ENCODE measurements around the gene ETNK2. TPM values are rescaled to one million over a fixed set of nuclear protein-coding genes. Genes with fewer than 3 reads are reported as not detected.

Gene ETNK2
- total RNA-seq, 2 donors from 2014 or later = 25.3 to 84.5 TPM

DNA sequence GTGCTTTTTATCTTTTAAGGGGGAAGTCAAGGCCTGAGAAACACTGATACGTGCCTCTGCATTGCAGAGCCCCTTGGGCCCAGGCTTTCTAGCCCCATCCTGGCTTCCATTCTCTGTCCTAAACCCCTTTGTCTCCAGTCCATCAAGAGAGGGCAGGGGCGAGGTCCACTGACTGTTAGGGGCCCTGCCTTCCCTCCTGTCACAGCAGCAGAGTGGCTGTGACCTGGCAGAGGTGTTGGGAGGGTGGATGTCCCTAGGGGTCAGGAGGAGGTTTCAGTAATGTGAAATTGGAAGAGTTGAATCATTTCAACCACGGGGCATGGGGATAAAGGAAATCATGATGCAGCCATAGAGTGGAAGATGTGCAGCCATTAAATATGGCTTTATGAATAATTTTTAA, 54.9 kb downstream of the ETNK2 start:
- Histone ChIP-seq H3K4me3 (no peak overlapping the region), H3K4me1 (replicated peaks) (peaks cover 19% of the 10 kb centered on the region), H3K9me3 (no peaks in the 10 kb centered on the region), H3K36me3 (no peaks in the 10 kb centered on the region), H3K27ac (no peak overlapping the region), H3K27me3 (replicated peaks; ENCODE audit: insufficient read depth) (no peaks in the 10 kb centered on the region)
- 79% methylated on average over 3 of the region's 3 CpGs for WGBS
- no peak for DNase-seq (ENCODE audit: low spot score)
- intact Hi-C loops (cut with DNase I) = no loop called here
- TF ChIP-seq, protein P1, sequence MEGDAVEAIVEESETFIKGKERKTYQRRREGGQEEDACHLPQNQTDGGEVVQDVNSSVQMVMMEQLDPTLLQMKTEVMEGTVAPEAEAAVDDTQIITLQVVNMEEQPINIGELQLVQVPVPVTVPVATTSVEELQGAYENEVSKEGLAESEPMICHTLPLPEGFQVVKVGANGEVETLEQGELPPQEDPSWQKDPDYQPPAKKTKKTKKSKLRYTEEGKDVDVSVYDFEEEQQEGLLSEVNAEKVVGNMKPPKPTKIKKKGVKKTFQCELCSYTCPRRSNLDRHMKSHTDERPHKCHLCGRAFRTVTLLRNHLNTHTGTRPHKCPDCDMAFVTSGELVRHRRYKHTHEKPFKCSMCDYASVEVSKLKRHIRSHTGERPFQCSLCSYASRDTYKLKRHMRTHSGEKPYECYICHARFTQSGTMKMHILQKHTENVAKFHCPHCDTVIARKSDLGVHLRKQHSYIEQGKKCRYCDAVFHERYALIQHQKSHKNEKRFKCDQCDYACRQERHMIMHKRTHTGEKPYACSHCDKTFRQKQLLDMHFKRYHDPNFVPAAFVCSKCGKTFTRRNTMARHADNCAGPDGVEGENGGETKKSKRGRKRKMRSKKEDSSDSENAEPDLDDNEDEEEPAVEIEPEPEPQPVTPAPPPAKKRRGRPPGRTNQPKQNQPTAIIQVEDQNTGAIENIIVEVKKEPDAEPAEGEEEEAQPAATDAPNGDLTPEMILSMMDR (IDR thresholded peaks at IDR 0.05) = no peak
- TF ChIP-seq POLR2A (IDR thresholded peaks at IDR 0.05) (no peak), POLR2AphosphoS5 (IDR thresholded peaks at IDR 0.05) (no peak)

DNA sequence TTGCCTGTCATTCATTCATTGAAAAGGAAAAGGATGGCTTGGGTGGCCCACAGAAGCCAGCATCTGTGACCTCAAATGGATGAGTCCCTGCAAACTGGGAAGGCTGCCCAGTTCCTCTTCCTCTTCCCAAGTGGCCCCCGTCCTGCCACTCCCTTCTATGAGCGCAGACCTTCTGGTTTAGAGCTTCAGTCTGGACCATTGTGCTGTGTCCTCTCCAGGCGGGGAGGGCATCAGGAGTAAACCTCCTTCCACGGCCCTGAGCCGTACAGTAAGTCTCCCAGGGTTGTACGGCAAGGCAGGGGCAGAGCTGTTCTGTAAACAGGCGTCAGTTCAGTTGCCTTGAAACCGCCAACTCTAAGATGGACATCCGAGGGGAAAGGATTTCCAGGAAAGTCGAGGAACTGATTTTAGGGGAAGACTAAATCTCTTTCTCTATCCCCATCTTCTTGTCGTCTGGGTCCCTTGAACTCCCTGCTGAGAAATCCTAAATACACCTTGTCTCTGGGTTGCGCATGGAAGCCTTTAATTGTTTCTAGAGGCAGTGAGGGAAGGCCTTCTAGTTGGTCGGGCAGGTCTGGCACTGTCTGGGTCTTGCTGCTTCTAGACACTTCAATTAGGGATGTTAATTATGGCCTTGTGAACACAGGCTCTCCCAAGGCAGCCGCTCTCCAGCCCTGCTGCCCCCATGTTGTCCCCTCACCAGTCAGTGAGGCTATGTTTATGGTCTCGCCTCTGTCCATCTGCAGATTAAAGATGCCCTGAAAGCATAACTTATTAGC, 56.8 kb downstream of the ETNK2 start:
- Histone ChIP-seq H3K36me3 (no peaks in the 10 kb centered on the region), H3K27ac (no peak overlapping the region), H3K4me1 (replicated peaks) (peaks cover 17% of the 10 kb centered on the region), H3K27me3 (replicated peaks; ENCODE audit: insufficient read depth) (no peaks in the 10 kb centered on the region), H3K4me3 (no peak overlapping the region), H3K9me3 (no peaks in the 10 kb centered on the region)
- DNase-seq (ENCODE audit: low spot score) = no peak
- intact Hi-C loops (cut with DNase I) = no loop called here
- WGBS = 75% methylated on average over 15 of the region's 15 CpGs
- TF ChIP-seq POLR2AphosphoS5 (IDR thresholded peaks at IDR 0.05) = no peak
- no peak for TF ChIP-seq POLR2A (IDR thresholded peaks at IDR 0.05)
- TF ChIP-seq, protein P1 (IDR thresholded peaks at IDR 0.05) = no peak

DNA sequence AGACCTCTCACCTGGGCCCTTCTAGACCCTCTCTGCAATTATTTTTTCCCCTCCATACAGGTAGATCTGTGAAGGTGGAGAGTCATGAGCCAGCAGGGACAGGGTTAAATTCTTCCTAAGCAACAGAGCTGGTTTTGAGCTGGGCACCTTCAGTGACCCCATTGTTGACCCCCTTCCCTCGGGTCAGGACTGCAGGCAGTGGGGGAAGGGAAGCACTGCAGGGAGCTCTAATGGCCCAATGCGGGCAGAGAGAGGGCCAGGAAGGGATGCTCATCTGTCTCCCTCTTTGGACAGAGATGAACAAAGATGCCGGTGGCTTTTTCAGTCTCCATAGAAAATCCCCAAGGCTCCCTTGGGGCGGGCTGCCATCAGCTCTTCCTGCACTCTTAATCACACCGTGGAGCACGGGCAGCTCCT, 57.5 kb downstream of the ETNK2 start:
- Histone ChIP-seq H3K27ac (peak overlapping the region in 1 of 2 donors; percentile 33), H3K36me3 (no peaks in the 10 kb centered on the region), H3K9me3 (no peaks in the 10 kb centered on the region), H3K4me3 (no peak overlapping the region), H3K4me1 (replicated peaks) (peaks cover 24% of the 10 kb centered on the region), H3K27me3 (replicated peaks; ENCODE audit: insufficient read depth) (no peaks in the 10 kb centered on the region)
- 41% methylated on average over 6 of the region's 6 CpGs for WGBS
- TF ChIP-seq POLR2A (IDR thresholded peaks at IDR 0.05) (no peak), POLR2AphosphoS5 (IDR thresholded peaks at IDR 0.05) (no peak)
- TF ChIP-seq, protein P1 (IDR thresholded peaks at IDR 0.05) = no peak
- intact Hi-C loops (cut with DNase I) = no loop called here
- DNase-seq (ENCODE audit: low spot score) = no peak

DNA sequence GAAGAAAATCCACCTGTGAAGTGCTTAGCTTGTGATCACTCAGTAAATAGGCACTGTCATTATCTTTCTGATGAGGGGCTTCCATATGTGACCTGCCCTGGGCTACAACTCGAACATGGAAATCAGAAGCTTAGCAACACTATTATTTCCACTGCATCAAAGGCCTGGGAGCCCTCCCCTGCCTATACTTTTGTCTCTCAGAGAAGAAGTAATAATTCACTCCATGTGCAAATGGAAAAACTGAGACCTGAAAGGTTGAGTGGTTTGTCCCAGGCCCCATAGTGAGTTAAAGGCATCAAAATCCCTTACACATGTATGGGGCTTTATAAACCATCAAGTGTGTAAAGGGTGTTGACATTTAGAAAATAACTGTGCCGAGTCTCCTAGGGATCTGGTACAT, 58.1 kb downstream of the ETNK2 start:
- TF ChIP-seq, protein P1 (IDR thresholded peaks at IDR 0.05) = no peak
- TF ChIP-seq POLR2A (IDR thresholded peaks at IDR 0.05) = no peak
- no peak for TF ChIP-seq POLR2AphosphoS5 (IDR thresholded peaks at IDR 0.05)

DNA sequence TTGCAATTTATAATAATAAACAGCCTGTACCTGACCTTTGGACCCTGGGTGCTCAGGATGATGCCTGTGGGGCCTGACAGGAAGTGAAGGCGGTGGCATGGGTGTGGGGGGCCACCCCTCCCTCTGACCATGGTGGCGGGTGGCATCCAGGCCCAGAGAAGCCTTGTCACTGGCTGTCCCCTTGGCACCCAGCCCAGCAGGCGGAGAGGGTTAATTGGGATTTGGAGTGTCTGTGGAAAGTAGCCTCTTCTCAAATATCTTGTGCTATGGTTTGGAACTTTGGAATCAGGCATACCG, 58.5 kb downstream of the ETNK2 start:
- 56% methylated on average over 4 of the region's 4 CpGs for WGBS
- no peaks in the 10 kb centered on the region for H3K36me3 ChIP-seq
- intact Hi-C loops (cut with DNase I) = no loop called here
- no peak for TF ChIP-seq POLR2A (IDR thresholded peaks at IDR 0.05)
- TF ChIP-seq, protein P1 (IDR thresholded peaks at IDR 0.05) = no peak
- no peak for TF ChIP-seq POLR2AphosphoS5 (IDR thresholded peaks at IDR 0.05)
- no peaks in the 10 kb centered on the region for H3K9me3 ChIP-seq
- no peak overlapping the region for H3K4me3 ChIP-seq
- peaks cover 31% of the 10 kb centered on the region for H3K4me1 ChIP-seq (replicated peaks)
- DNase-seq (ENCODE audit: low spot score) = no peak
- peak overlapping the region; percentile 26 to 33 for H3K27ac ChIP-seq
- H3K27me3 ChIP-seq (replicated peaks; ENCODE audit: insufficient read depth) = no peaks in the 10 kb centered on the region

More for the DNA sequence above, 58.1 kb downstream of the ETNK2 start:
- Histone ChIP-seq H3K9me3 (no peaks in the 10 kb centered on the region), H3K4me1 (replicated peaks) (peaks cover 27% of the 10 kb centered on the region), H3K4me3 (no peak overlapping the region), H3K27ac (peak overlapping the region; percentile 26 to 33), H3K27me3 (replicated peaks; ENCODE audit: insufficient read depth) (no peaks in the 10 kb centered on the region), H3K36me3 (no peaks in the 10 kb centered on the region)
- intact Hi-C loops (cut with DNase I) = no loop called here
- 60% methylated on average over 2 of the region's 2 CpGs for WGBS
- no peak for DNase-seq (ENCODE audit: low spot score)
